GM18909 (cell line): Measurements from ENCODE around the gene USP2.
A peak's percentile ranks its signal among the peaks of the same experiment; 100 is the strongest.

Experiments used
- ATAC-seq: cut with Tn5 transposase; IDR thresholded peaks from one replicate; pipeline ENCODE4 v1.9.1; 2021; ENCODE audit warnings: mild to moderate bottlenecking; ENCODE audit not compliant: unreplicated experiment, poor library complexity

USP2 gene

GRCh38 chr11:119345685-119346084, 35.8 kb downstream of the USP2 start:
- no peak for ATAC-seq

GRCh38 chr11:119344291-119345010, 37.0 kb downstream of the USP2 start:
- no peak for ATAC-seq

GRCh38 chr11:119343726-119344125, 37.8 kb downstream of the USP2 start:
- ATAC-seq, result no peak

GRCh38 chr11:119342362-119343130, 38.9 kb downstream of the USP2 start:
- no peak for ATAC-seq

GRCh38 chr11:119342023-119342300, 39.5 kb downstream of the USP2 start:
- ATAC-seq, result no peak

- ATAC-seq, result no peak
These were observed 40.1 kb downstream of the USP2 start for GRCh38 chr11:119341222-119342022.

- ATAC-seq, result no peak
These were observed 40.9 kb downstream of the USP2 start, which contains the start of gene C1QTNF5 for GRCh38 chr11:119340335-119341221. C1QTNF5 (minus strand) TSS chr11:119340883; CDS start chr11:119340397, 486 bp downstream.

- no peak for ATAC-seq
These were observed 41.7 kb downstream of the USP2 start for GRCh38 chr11:119339589-119340334.

- no peak for ATAC-seq
These were observed 42.4 kb downstream of the USP2 start for GRCh38 chr11:119338965-119339588.

GRCh38 chr11:119338318-119338890, 43.1 kb downstream of the USP2 start:
- ATAC-seq, result no peak

GRCh38 chr11:119337581-119338317, 43.7 kb downstream of the USP2 start:
- ATAC-seq, result no peak

GRCh38 chr11:119336744-119337469, 44.6 kb downstream of the USP2 start:
- no peak for ATAC-seq

GRCh38 chr11:119335655-119336543, 45.6 kb downstream of the USP2 start:
- ATAC-seq, result no peak

- no peak for ATAC-seq
These were observed 46.3 kb downstream of the USP2 start for GRCh38 chr11:119335091-119335654.

- peak; percentile 93 for ATAC-seq
These were observed 47.1 kb downstream of the USP2 start, which contains the start of gene RNF26 for GRCh38 chr11:119334174-119334930. RNF26 (plus strand) TSS chr11:119334527; CDS start chr11:119335123, 596 bp downstream.
